ENCODE results near the gene CDC42BPB. TPM values are rescaled to one million over a fixed set of nuclear protein-coding genes. Genes with fewer than 3 reads are reported as not detected.
A peak's percentile ranks its signal among the peaks of the same experiment; 100 is the strongest.

Gene CDC42BPB
- total RNA-seq, 1 experiment from 2014 or later = 82.7 TPM

- intact Hi-C loops (cut with micrococcal nuclease) = no loop called here
- H3K27ac Mint-ChIP-seq (ENCODE audit: low read depth, unreplicated experiment) = no peak overlapping the region
- POLR2A ChIA-PET = interaction anchor here (0.8 kb wide), 1 partner anchor 53 kb away, joined by 4 read pairs; no protein-coding TSS in a partner anchor
- no TSS peak for BruUV-seq (replicated peaks)
- no peaks in the 10 kb centered on the region for H3K4me1 Mint-ChIP-seq (ENCODE audit: insufficient read depth, unreplicated experiment)
- CTCF ChIA-PET = interaction anchor here (0.7 to 1.0 kb wide), 3 partner anchors 108 to 529 kb away, joined by 3 to 4 read pairs (median 3); no protein-coding TSS in a partner anchor
- TF ChIP-seq CTCF (IDR thresholded peaks at IDR 0.05; ENCODE audit: unreplicated experiment) = no peak
- no peaks in the 10 kb centered on the region for H3K9me3 Mint-ChIP-seq (ENCODE audit: unreplicated experiment)
- H3K4me3 Mint-ChIP-seq (ENCODE audit: unreplicated experiment) = no peak overlapping the region
- DNase-seq (ENCODE audit: unreplicated experiment) = no peak
- peaks cover 97% of the 10 kb centered on the region for H3K36me3 Mint-ChIP-seq (ENCODE audit: insufficient read depth, unreplicated experiment)
- no peaks in the 10 kb centered on the region for H3K27me3 Mint-ChIP-seq (ENCODE audit: insufficient read depth, unreplicated experiment)
These were observed 89.9 kb downstream of the CDC42BPB start for GRCh38 chr14:102967506-102967795.

GRCh38 chr14:102966681-102967505 is 90.5 kb downstream of the CDC42BPB start:
- no peak for DNase-seq (ENCODE audit: unreplicated experiment)
- BruUV-seq (replicated peaks) = no TSS peak
- H3K27me3 Mint-ChIP-seq (ENCODE audit: insufficient read depth, unreplicated experiment) = no peaks in the 10 kb centered on the region
- H3K4me3 Mint-ChIP-seq (ENCODE audit: unreplicated experiment) = no peak overlapping the region
- H3K4me1 Mint-ChIP-seq (ENCODE audit: insufficient read depth, unreplicated experiment) = no peaks in the 10 kb centered on the region
- intact Hi-C loops (cut with micrococcal nuclease) = no loop called here
- TF ChIP-seq CTCF (IDR thresholded peaks at IDR 0.05; ENCODE audit: unreplicated experiment) = no peak
- H3K36me3 Mint-ChIP-seq (ENCODE audit: insufficient read depth, unreplicated experiment) = peaks cover 97% of the 10 kb centered on the region
- POLR2A ChIA-PET = interaction anchor here (0.7 to 0.8 kb wide), 2 partner anchors 10 to 53 kb away, joined by 3 to 4 read pairs; no protein-coding TSS in a partner anchor
- no peaks in the 10 kb centered on the region for H3K9me3 Mint-ChIP-seq (ENCODE audit: unreplicated experiment)
- H3K27ac Mint-ChIP-seq (ENCODE audit: low read depth, unreplicated experiment) = no peak overlapping the region
- CTCF ChIA-PET = interaction anchor here (0.7 to 0.9 kb wide), 2 partner anchors 184 to 528 kb away, joined by 3 to 4 read pairs; no protein-coding TSS in a partner anchor

GRCh38 chr14:102965971-102966655 is 91.2 kb downstream of the CDC42BPB start:
- no peaks in the 10 kb centered on the region for H3K4me1 Mint-ChIP-seq (ENCODE audit: insufficient read depth, unreplicated experiment)
- H3K4me3 Mint-ChIP-seq (ENCODE audit: unreplicated experiment) = no peak overlapping the region
- no peak for TF ChIP-seq CTCF (IDR thresholded peaks at IDR 0.05; ENCODE audit: unreplicated experiment)
- no peaks in the 10 kb centered on the region for H3K27me3 Mint-ChIP-seq (ENCODE audit: insufficient read depth, unreplicated experiment)
- no peak overlapping the region for H3K27ac Mint-ChIP-seq (ENCODE audit: low read depth, unreplicated experiment)
- peaks cover 97% of the 10 kb centered on the region for H3K36me3 Mint-ChIP-seq (ENCODE audit: insufficient read depth, unreplicated experiment)
- no peak for DNase-seq (ENCODE audit: unreplicated experiment)
- no TSS peak for BruUV-seq (replicated peaks)
- H3K9me3 Mint-ChIP-seq (ENCODE audit: unreplicated experiment) = no peaks in the 10 kb centered on the region
- ChIA-PET POLR2A (interaction anchor here (0.7 kb wide), 1 partner anchor 11 kb away, joined by 3 read pairs; no protein-coding TSS in a partner anchor), CTCF (no interaction called here)
- intact Hi-C loops (cut with micrococcal nuclease) = no loop called here

GRCh38 chr14:102965282-102965681 is 92.1 kb downstream of the CDC42BPB start:
- intact Hi-C loops (cut with micrococcal nuclease) = no loop called here
- ChIA-PET CTCF (no interaction called here), POLR2A (no interaction called here)
- H3K4me1 Mint-ChIP-seq (ENCODE audit: insufficient read depth, unreplicated experiment) = no peaks in the 10 kb centered on the region
- peak; percentile 42 for DNase-seq (ENCODE audit: unreplicated experiment)
- no peak overlapping the region for H3K27ac Mint-ChIP-seq (ENCODE audit: low read depth, unreplicated experiment)
- BruUV-seq (replicated peaks) = no TSS peak
- H3K9me3 Mint-ChIP-seq (ENCODE audit: unreplicated experiment) = no peaks in the 10 kb centered on the region
- H3K36me3 Mint-ChIP-seq (ENCODE audit: insufficient read depth, unreplicated experiment) = peaks cover 97% of the 10 kb centered on the region
- no peaks in the 10 kb centered on the region for H3K27me3 Mint-ChIP-seq (ENCODE audit: insufficient read depth, unreplicated experiment)
- TF ChIP-seq CTCF (IDR thresholded peaks at IDR 0.05; ENCODE audit: unreplicated experiment) = no peak
- no peak overlapping the region for H3K4me3 Mint-ChIP-seq (ENCODE audit: unreplicated experiment)

Measured in MCF 10A (cell line).